WTC11 (cell line): ENCODE measurements around the gene SEMA3D. TPM values are rescaled to one million over a fixed set of nuclear protein-coding genes. Genes with fewer than 3 reads are reported as not detected.

Source experiments
- ATAC-seq: fragments of 200-7000 bp; cut with Tn5 transposase; 2 replicates; pipeline ENCODE4 v1.10.0; 2021; ENCODE audit warnings: mild to moderate bottlenecking, moderate library complexity
- CTCF ChIA-PET: fragments of 300-600 bp; sonication (Branson Sonifier 250); formaldehyde crosslinking; loops from one replicate; lab custom pipeline; 2021; ENCODE audit warnings: antibody characterized with exemption; lab: Charles Lee
- POLR2A ChIA-PET: fragments of 350-600 bp; sonication (Branson Sonifier 250); formaldehyde crosslinking; loops from one replicate; lab custom pipeline; 2021; ENCODE audit warnings: antibody characterized with exemption; lab: Charles Lee
- DNase-seq: peaks from one replicate; pipeline ENCODE4 v3.0.0; 2021; ENCODE audit warnings: low spot score
- H3K27ac Mint-ChIP-seq: 2 replicates; pipeline ENCODE4 v1.8.0; 2021; ENCODE audit warnings: mixed read lengths
- H3K27me3 Mint-ChIP-seq: 2 replicates; pipeline ENCODE4 v1.8.0; 2021; ENCODE audit warnings: low read depth, mild to moderate bottlenecking, moderate library complexity, mixed read lengths
- H3K36me3 Mint-ChIP-seq: 2 replicates; pipeline ENCODE4 v1.8.0; 2021; ENCODE audit warnings: mixed read lengths
- H3K4me1 Mint-ChIP-seq: 2 replicates; pipeline ENCODE4 v1.8.0; 2022; ENCODE audit warnings: mixed read lengths
- H3K4me3 Mint-ChIP-seq: 2 replicates; pipeline ENCODE4 v1.8.0; 2021; ENCODE audit warnings: mild to moderate bottlenecking, moderate library complexity, mixed read lengths
- H3K9me3 Mint-ChIP-seq: 2 replicates; pipeline ENCODE4 v1.8.0; 2021; ENCODE audit warnings: mixed read lengths
- ARID4B ChIP-seq: sonication (generic); formaldehyde crosslinking; IDR thresholded peaks from 2 replicates; pipeline ENCODE4 v1.8.0; 2023; ENCODE audit warnings: missing genetic modification reagents, mild to moderate bottlenecking, borderline replicate concordance
- ATF6 ChIP-seq: sonication (generic); formaldehyde crosslinking; IDR thresholded peaks from 2 replicates; pipeline ENCODE4 v1.8.1; 2023; ENCODE audit warnings: mild to moderate bottlenecking, missing genetic modification reagents
- CBFB ChIP-seq: sonication (generic); formaldehyde crosslinking; IDR thresholded peaks from 2 replicates; pipeline ENCODE4 v1.8.1; 2022; ENCODE audit warnings: mild to moderate bottlenecking, low read depth, missing genetic modification reagents
- CDX4 ChIP-seq: fragments of 250-450 bp; sonication (Bioruptor Pico); IDR thresholded peaks from 2 replicates; pipeline ENCODE4 v1.9.0; 2021; ENCODE audit warnings: moderate library complexity, mild to moderate bottlenecking, inconsistent platforms, borderline replicate concordance
- ELF4 ChIP-seq: sonication (generic); formaldehyde crosslinking; IDR thresholded peaks from 2 replicates; pipeline ENCODE4 v1.8.1; 2022; ENCODE audit warnings: low read depth, mild to moderate bottlenecking, moderate library complexity, missing genetic modification reagents
- ERG ChIP-seq: fragments of 250-450 bp; sonication (Bioruptor Pico); IDR thresholded peaks from 2 replicates; pipeline ENCODE4 v1.8.0; 2021; ENCODE audit warnings: mild to moderate bottlenecking
- GTF2I ChIP-seq: fragments of 250-450 bp; sonication (Bioruptor Pico); conservative IDR thresholded peaks from 2 replicates; pipeline ENCODE4 v1.4.0; 2021; ENCODE audit warnings: mild to moderate bottlenecking
- HMGXB4 ChIP-seq: sonication (generic); formaldehyde crosslinking; IDR thresholded peaks from 2 replicates; pipeline ENCODE4 v1.8.1; 2023; ENCODE audit warnings: mild to moderate bottlenecking, moderate library complexity, missing genetic modification reagents
- SP1 ChIP-seq: sonication (generic); formaldehyde crosslinking; conservative IDR thresholded peaks from 2 replicates; pipeline ENCODE4 v1.8.1; 2022; ENCODE audit warnings: missing genetic modification reagents
- TEAD4 ChIP-seq: sonication (generic); formaldehyde crosslinking; IDR thresholded peaks from 2 replicates; pipeline ENCODE4 v1.8.0; 2022; ENCODE audit warnings: mild to moderate bottlenecking, missing genetic modification reagents
- USF2 ChIP-seq: sonication (generic); formaldehyde crosslinking; IDR thresholded peaks from 2 replicates; pipeline ENCODE4 v1.8.1; 2023; ENCODE audit warnings: mild to moderate bottlenecking, missing genetic modification reagents, moderate library complexity
- ZNF219 ChIP-seq: sonication (generic); formaldehyde crosslinking; IDR thresholded peaks from 2 replicates; pipeline ENCODE4 v1.8.0; 2023; ENCODE audit warnings: missing genetic modification reagents, mild to moderate bottlenecking, borderline replicate concordance
- ZNF423 ChIP-seq: fragments of 250-450 bp; sonication (Bioruptor Pico); IDR thresholded peaks from 2 replicates; pipeline ENCODE4 v2.1.2; 2022; ENCODE audit warnings: mild to moderate bottlenecking, moderate library complexity
- ZNF532 ChIP-seq: fragments of 250-450 bp; sonication (Bioruptor Pico); IDR thresholded peaks from 2 replicates; pipeline ENCODE4 v1.9.0; 2021; ENCODE audit warnings: mild to moderate bottlenecking, borderline replicate concordance
- total RNA-seq: library from RNA; stranded (reverse); gene quantifications from 3 replicates; pipeline ENCODE4 v1.2.3, GENCODE V29; 2021

Gene SEMA3D
- total RNA-seq, 1 experiment from 2014 or later, result 3.8 TPM

- no peak for TF ChIP-seq ERG (CRISPR knock-in tag)
- no peak for TF ChIP-seq GTF2I (CRISPR knock-in tag)
- TF ChIP-seq ATF6 (CRISPR knock-in tag), result no peak
- TF ChIP-seq TEAD4 (CRISPR knock-in tag), result no peak
- TF ChIP-seq ARID4B (CRISPR knock-in tag), result no peak
These were observed 185.1 kb downstream of the SEMA3D start (continued) for GRCh38 chr7:85001495-85002345.

GRCh38 chr7:85000735-85001350, 186.0 kb downstream of the SEMA3D start:
- no peak overlapping the region for H3K4me3 Mint-ChIP-seq
- H3K27me3 Mint-ChIP-seq, result no peaks in the 10 kb centered on the region
- POLR2A ChIA-PET, result no interaction called here
- CTCF ChIA-PET, result no interaction called here
- H3K36me3 Mint-ChIP-seq, result no peaks in the 10 kb centered on the region
- no peaks in the 10 kb centered on the region for H3K9me3 Mint-ChIP-seq
- TF ChIP-seq ZNF219 (no peak), ZNF532 (CRISPR knock-in tag) (no peak)
- TF ChIP-seq, all 79 proteins: peak for 0
- no peak overlapping the region for H3K27ac Mint-ChIP-seq
- peak; percentile 93 for ATAC-seq
- no peak for DNase-seq
- H3K4me1 Mint-ChIP-seq, result peaks cover 52% of the 10 kb centered on the region

GRCh38 chr7:84999450-84999849, 187.4 kb downstream of the SEMA3D start:
- no peaks in the 10 kb centered on the region for H3K27me3 Mint-ChIP-seq
- no peak overlapping the region for H3K4me3 Mint-ChIP-seq
- peaks cover 2% of the 10 kb centered on the region for H3K9me3 Mint-ChIP-seq
- H3K4me1 Mint-ChIP-seq, result peaks cover 51% of the 10 kb centered on the region
- DNase-seq, result no peak
- no peak overlapping the region for H3K27ac Mint-ChIP-seq
- ChIA-PET POLR2A (no interaction called here), CTCF (no interaction called here)
- H3K36me3 Mint-ChIP-seq, result 0 out of 2 replicates have a peak, but pooled peaks cover under 1% of the 10 kb centered on the region
- TF ChIP-seq ZNF423 (CRISPR knock-in tag) (no peak), CDX4 (no peak), ELF4 (CRISPR knock-in tag) (no peak), CBFB (no peak), SP1 (CRISPR knock-in tag) (no peak), USF2 (CRISPR knock-in tag) (no peak), TEAD4 (CRISPR knock-in tag) (no peak), HMGXB4 (CRISPR knock-in tag) (no peak)
- ATAC-seq, result no peak
